Stimulated activated CD8-positive, alpha-beta memory T cell treated with anti-CD3 and anti-CD28 coated beads, Interleukin-15, amount 100 ng/mL, for 4 hours (primary cell): Measurements from ENCODE around the gene TBCA.
"Not testable (repeated sequence)": the region's sequence is repeated elsewhere in the genome, so short reads cannot be mapped to it uniquely, and the experiment has no call there.

ENCODE experiments used
- DNase-seq, 2 donors: peaks; one replicate each; pipeline ENCODE4 v3.0.0-alpha.2; 2020; ENCODE audit warnings: low read depth in 2 of 2

The TBCA gene

GRCh38 chr5:77773734-77774280 lies 2.3 kb downstream of the TBCA start:
- no peak for DNase-seq

GRCh38 chr5:77772729-77773128 lies 3.4 kb downstream of the TBCA start:
- no peak for DNase-seq

GRCh38 chr5:77771452-77771851 lies 4.7 kb downstream of the TBCA start:
- no peak for DNase-seq

- DNase-seq: no peak
Measured at GRCh38 chr5:77770293-77771005, 5.7 kb downstream of the TBCA start.

GRCh38 chr5:77768978-77769377 lies 7.2 kb downstream of the TBCA start:
- DNase-seq: no peak

GRCh38 chr5:77767301-77767700 lies 8.8 kb downstream of the TBCA start:
- no peak for DNase-seq

- DNase-seq: no peak
Measured at GRCh38 chr5:77761606-77762005, 14.5 kb downstream of the TBCA start.

- DNase-seq: no peak
Measured at GRCh38 chr5:77758141-77758938, 17.8 kb downstream of the TBCA start.

- no peak for DNase-seq
Measured at GRCh38 chr5:77751328-77752023, 24.7 kb downstream of the TBCA start.

- DNase-seq: not testable (repeated sequence)
Measured at GRCh38 chr5:77750928-77751327, 25.2 kb downstream of the TBCA start.

- DNase-seq: no peak
Measured at GRCh38 chr5:77748160-77748559, 28.0 kb downstream of the TBCA start.

GRCh38 chr5:77744116-77744515 lies 32.0 kb downstream of the TBCA start:
- no peak for DNase-seq

GRCh38 chr5:77743181-77743580 lies 33.0 kb downstream of the TBCA start:
- no peak for DNase-seq

- DNase-seq: no peak
Measured at GRCh38 chr5:77741608-77742007, 34.5 kb downstream of the TBCA start.

GRCh38 chr5:77734885-77735284 lies 41.3 kb downstream of the TBCA start:
- no peak for DNase-seq

GRCh38 chr5:77733130-77733529 lies 43.0 kb downstream of the TBCA start:
- DNase-seq: no peak

- DNase-seq: no peak
Measured at GRCh38 chr5:77727190-77727589, 48.9 kb downstream of the TBCA start.

GRCh38 chr5:77725616-77726015 lies 50.5 kb downstream of the TBCA start:
- DNase-seq: no peak

GRCh38 chr5:77724934-77725333 lies 51.2 kb downstream of the TBCA start:
- no peak for DNase-seq

GRCh38 chr5:77719666-77720363 lies 56.3 kb downstream of the TBCA start:
- no peak for DNase-seq

- no peak for DNase-seq
Measured at GRCh38 chr5:77718934-77719610, 57.1 kb downstream of the TBCA start.
